Measurements from ENCODE around the gene ETFDH.

- no peak for TF ChIP-seq EZH2 (IDR thresholded peaks at IDR 0.05; ENCODE audit: insufficient read depth, low read length)
- TF ChIP-seq, protein P1, sequence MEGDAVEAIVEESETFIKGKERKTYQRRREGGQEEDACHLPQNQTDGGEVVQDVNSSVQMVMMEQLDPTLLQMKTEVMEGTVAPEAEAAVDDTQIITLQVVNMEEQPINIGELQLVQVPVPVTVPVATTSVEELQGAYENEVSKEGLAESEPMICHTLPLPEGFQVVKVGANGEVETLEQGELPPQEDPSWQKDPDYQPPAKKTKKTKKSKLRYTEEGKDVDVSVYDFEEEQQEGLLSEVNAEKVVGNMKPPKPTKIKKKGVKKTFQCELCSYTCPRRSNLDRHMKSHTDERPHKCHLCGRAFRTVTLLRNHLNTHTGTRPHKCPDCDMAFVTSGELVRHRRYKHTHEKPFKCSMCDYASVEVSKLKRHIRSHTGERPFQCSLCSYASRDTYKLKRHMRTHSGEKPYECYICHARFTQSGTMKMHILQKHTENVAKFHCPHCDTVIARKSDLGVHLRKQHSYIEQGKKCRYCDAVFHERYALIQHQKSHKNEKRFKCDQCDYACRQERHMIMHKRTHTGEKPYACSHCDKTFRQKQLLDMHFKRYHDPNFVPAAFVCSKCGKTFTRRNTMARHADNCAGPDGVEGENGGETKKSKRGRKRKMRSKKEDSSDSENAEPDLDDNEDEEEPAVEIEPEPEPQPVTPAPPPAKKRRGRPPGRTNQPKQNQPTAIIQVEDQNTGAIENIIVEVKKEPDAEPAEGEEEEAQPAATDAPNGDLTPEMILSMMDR (IDR thresholded peaks at IDR 0.05; ENCODE audit: insufficient read depth, low read depth, low read length) = no peak
Measured at GRCh38 chr4:158754385-158755180, 82.5 kb downstream of the ETFDH start.
